ENCODE data around the gene ACKR3. TPM values are rescaled to one million over a fixed set of nuclear protein-coding genes. Genes with fewer than 3 reads are reported as not detected.

The ACKR3 gene
- total RNA-seq, 1 experiment from 2014 or later, result 19.6 TPM

GRCh38 chr2:236531996-236532395 lies 37.6 kb upstream of the ACKR3 start:
- no peaks in the 10 kb centered on the region for H4K20me1 ChIP-seq (ENCODE audit: insufficient read depth)
- H3K9me2 ChIP-seq (ENCODE audit: insufficient read depth), result no peaks in the 10 kb centered on the region
- no peaks in the 10 kb centered on the region for H3K36me3 ChIP-seq (ENCODE audit: low read depth)
- H3K27me3 ChIP-seq (ENCODE audit: insufficient read depth, low read depth), result peaks cover 42% of the 10 kb centered on the region
- H3K4me2 ChIP-seq, result no peak overlapping the region
- POLR2A ChIA-PET (ENCODE audit: unreplicated experiment), result no interaction called here
- H3K79me2 ChIP-seq (ENCODE audit: low read depth), result no peaks in the 10 kb centered on the region
- BruUV-seq (replicated peaks), result no TSS peak
- H3K9me3 ChIP-seq (ENCODE audit: insufficient read depth, low read depth), result no peaks in the 10 kb centered on the region
- H3K4me3 ChIP-seq, result no peak overlapping the region
- no peaks in the 10 kb centered on the region for H3F3A ChIP-seq (ENCODE audit: insufficient read depth, low read depth)
- H3K27ac ChIP-seq, result no peak overlapping the region
- DNase-seq, result no peak
- CTCF ChIA-PET, result no interaction called here
- TF ChIP-seq EZH2 (IDR thresholded peaks at IDR 0.05; ENCODE audit: low read depth) (no peak), CTCF (conservative IDR thresholded peaks at IDR 0.05) (no peak)
- H2AFZ ChIP-seq, result no peak overlapping the region
- intact Hi-C loops (cut with micrococcal nuclease; ENCODE audit: unreplicated experiment), result no loop called here
- H3K4me1 ChIP-seq (replicated peaks; ENCODE audit: insufficient read depth), result no peaks in the 10 kb centered on the region

DNA sequence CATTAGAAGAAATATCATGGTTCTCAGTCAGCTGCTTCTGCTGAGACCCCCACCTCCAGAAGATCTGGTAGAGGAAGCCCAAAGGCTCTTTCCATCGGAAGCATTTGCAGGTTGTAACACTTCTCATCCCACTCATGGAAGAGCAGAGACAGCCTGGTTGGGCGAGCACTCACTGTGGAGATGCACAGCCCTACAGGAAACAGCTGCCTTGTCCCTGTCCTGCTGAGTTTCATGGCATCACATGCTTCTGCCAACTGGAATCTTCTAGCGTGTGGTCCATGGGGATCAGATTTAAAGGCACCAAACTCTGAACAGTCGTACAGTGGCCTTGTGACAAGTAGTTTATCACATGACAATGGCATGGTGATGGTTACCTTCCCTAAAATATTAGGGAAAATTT lies 36.3 kb upstream of the ACKR3 start:
- Histone ChIP-seq H3K27me3 (ENCODE audit: insufficient read depth, low read depth) (peaks cover 41% of the 10 kb centered on the region; the same call in 1 of the 2 replicates), H3K4me3 (no peak overlapping the region), H3K4me1 (replicated peaks; ENCODE audit: insufficient read depth) (no peaks in the 10 kb centered on the region), H3K4me2 (no peak overlapping the region), H3K79me2 (ENCODE audit: low read depth) (no peaks in the 10 kb centered on the region), H3K9me2 (ENCODE audit: insufficient read depth) (no peaks in the 10 kb centered on the region), H3K27ac (no peak overlapping the region), H3K9me3 (ENCODE audit: insufficient read depth, low read depth) (no peaks in the 10 kb centered on the region), H3K36me3 (ENCODE audit: low read depth) (no peaks in the 10 kb centered on the region), H4K20me1 (ENCODE audit: insufficient read depth) (no peaks in the 10 kb centered on the region), H3F3A (ENCODE audit: insufficient read depth, low read depth) (no peaks in the 10 kb centered on the region), H2AFZ (no peak overlapping the region)
- intact Hi-C loops (cut with micrococcal nuclease; ENCODE audit: unreplicated experiment), result no loop called here
- TF ChIP-seq EZH2 (IDR thresholded peaks at IDR 0.05; ENCODE audit: low read depth), result no peak
- TF ChIP-seq CTCF (conservative IDR thresholded peaks at IDR 0.05), result no peak
- CTCF ChIA-PET, result no interaction called here
- POLR2A ChIA-PET (ENCODE audit: unreplicated experiment), result no interaction called here
- BruUV-seq (replicated peaks), result no TSS peak
- no peak for DNase-seq

DNA sequence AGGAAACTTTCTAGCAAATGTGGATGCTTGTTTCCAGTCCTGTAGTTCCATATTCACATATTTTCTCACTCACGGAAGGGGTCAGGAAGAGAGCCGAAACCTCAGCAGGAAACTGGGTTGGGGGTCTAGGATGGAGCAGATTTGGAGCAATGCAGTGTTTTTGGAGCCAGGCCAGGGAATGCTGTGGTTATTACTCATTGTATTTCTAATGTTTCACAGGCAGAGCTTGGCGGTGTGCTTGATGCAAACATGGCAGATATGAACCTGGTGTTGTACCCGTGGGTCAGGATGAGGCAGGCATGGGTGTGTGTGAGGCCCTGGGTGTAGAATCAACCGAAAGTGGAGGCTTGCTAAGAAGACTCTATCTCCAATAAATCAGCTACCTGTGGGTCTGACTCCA lies 34.6 kb upstream of the ACKR3 start:
- Histone ChIP-seq H3K36me3 (ENCODE audit: low read depth) (no peaks in the 10 kb centered on the region), H3K79me2 (ENCODE audit: low read depth) (no peaks in the 10 kb centered on the region), H3K4me1 (replicated peaks; ENCODE audit: insufficient read depth) (no peaks in the 10 kb centered on the region), H2AFZ (no peak overlapping the region), H3K9me3 (ENCODE audit: insufficient read depth, low read depth) (no peaks in the 10 kb centered on the region), H4K20me1 (ENCODE audit: insufficient read depth) (no peaks in the 10 kb centered on the region), H3K4me2 (no peak overlapping the region), H3K4me3 (no peak overlapping the region), H3F3A (ENCODE audit: insufficient read depth, low read depth) (no peaks in the 10 kb centered on the region), H3K27ac (no peak overlapping the region), H3K9me2 (ENCODE audit: insufficient read depth) (no peaks in the 10 kb centered on the region), H3K27me3 (ENCODE audit: insufficient read depth, low read depth) (peaks cover 41% of the 10 kb centered on the region; the same call in 1 of the 2 replicates)
- CTCF ChIA-PET, result no interaction called here
- POLR2A ChIA-PET (ENCODE audit: unreplicated experiment), result no interaction called here
- intact Hi-C loops (cut with micrococcal nuclease; ENCODE audit: unreplicated experiment), result no loop called here
- DNase-seq, result no peak
- TF ChIP-seq CTCF (conservative IDR thresholded peaks at IDR 0.05), result no peak
- TF ChIP-seq EZH2 (IDR thresholded peaks at IDR 0.05; ENCODE audit: low read depth), result no peak
- no TSS peak for BruUV-seq (replicated peaks)
